GM10266 (cell line): ENCODE data around the gene INTS2.

Source experiments
- DNase-seq: peaks from one replicate; pipeline ENCODE4 v3.0.0; 2012; ENCODE audit errors: extremely low spot score
- CTCF ChIP-seq: IDR thresholded peaks from 2 replicates; pipeline ENCODE4 v1.5.1; 2012; ENCODE audit warnings: mild to moderate bottlenecking, low read depth; ENCODE audit not compliant: control insufficient read depth, insufficient read depth; ENCODE audit errors: missing control alignments

The INTS2 gene

GRCh38 chr17:61818225-61818624 lies 109.6 kb downstream of the INTS2 start:
- TF ChIP-seq CTCF: no peak
- DNase-seq: no peak

- no peak for DNase-seq
- no peak for TF ChIP-seq CTCF
Observed at GRCh38 chr17:61817452-61817851, 110.3 kb downstream of the INTS2 start.

- no peak for TF ChIP-seq CTCF
- DNase-seq: no peak
Observed at GRCh38 chr17:61816538-61816937, 111.2 kb downstream of the INTS2 start.

GRCh38 chr17:61815863-61816503 lies 111.8 kb downstream of the INTS2 start:
- TF ChIP-seq CTCF: no peak

More at GRCh38 chr17:61815863-61816503, 111.8 kb downstream of the INTS2 start:
- DNase-seq: no peak
